ENCODE measurements around the gene SEC22A.

The SEC22A gene, protein sequence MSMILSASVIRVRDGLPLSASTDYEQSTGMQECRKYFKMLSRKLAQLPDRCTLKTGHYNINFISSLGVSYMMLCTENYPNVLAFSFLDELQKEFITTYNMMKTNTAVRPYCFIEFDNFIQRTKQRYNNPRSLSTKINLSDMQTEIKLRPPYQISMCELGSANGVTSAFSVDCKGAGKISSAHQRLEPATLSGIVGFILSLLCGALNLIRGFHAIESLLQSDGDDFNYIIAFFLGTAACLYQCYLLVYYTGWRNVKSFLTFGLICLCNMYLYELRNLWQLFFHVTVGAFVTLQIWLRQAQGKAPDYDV

DNA sequence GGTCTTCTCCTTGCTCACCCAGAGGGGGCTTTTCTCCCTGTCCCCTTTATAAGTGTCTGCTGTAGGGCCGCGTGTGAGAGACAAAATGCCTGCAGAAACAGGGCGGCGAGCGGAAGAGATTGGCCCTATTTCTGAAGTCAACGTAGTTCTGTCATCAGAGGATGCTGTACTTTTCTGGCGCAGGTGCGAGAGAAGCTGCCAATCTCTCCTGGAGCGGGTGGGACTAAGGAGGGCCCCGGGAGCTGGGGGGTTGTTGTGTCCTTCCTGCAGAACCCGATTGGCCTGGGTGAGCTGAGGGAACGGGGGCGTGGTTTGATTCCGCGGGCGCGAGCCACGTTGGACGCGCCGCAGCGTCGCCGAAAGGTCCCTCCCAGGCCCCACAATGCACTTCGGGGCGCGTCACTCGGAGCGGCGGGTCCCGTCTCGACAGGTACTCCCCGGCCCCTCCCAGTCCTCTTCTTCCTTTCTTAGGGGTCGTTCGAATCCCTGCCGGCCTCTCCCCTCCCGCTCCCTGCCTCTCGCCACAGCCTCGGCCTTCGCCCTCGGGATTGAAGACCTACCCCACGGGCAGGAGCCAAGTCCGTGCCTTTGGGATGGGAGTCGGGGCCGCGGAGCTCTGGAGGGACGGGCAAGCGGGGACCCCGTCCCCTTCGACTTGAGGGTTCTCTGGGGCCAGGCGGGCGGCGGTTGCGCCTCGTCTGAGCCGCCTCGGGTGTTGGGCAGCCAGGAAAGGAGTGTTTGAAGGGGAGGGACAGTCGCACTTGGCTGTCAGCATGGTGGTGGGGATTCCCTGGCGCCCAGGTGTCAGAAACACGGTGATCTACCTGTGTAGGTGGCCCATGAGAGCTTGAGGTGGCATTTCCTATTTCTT is at the start of gene SEC22A:
Gene SEC22A (plus strand): TSS at position 387 of the 871 bp plus-strand sequence. CDS start 7,275 bp downstream, outside the sequence.
- in situ Hi-C loops (cut with HindIII; ENCODE audit: low sequenced_read_pairs) = no loop called here

DNA sequence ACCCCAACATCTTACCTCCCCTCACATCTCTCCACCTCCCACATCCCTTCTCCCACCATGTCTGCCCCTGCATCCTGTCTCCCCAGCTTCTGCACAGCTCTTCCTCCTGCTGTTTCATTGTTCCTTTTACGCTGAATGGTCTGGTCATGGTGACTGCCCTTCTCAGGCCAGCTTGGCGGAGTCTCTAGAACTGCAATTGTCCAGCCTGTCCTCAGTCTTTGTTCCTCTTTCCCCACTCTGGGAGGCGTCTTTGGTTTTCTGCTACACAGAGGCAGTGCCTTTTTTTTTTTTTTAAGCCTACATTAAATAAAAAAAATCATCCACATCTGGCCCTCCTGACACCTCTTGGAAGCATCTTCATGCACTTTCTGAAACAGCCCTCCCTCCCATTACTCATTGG is 49.1 kb upstream of the SEC22A start:
- in situ Hi-C loops (cut with HindIII; ENCODE audit: low sequenced_read_pairs) = no loop called here

DNA sequence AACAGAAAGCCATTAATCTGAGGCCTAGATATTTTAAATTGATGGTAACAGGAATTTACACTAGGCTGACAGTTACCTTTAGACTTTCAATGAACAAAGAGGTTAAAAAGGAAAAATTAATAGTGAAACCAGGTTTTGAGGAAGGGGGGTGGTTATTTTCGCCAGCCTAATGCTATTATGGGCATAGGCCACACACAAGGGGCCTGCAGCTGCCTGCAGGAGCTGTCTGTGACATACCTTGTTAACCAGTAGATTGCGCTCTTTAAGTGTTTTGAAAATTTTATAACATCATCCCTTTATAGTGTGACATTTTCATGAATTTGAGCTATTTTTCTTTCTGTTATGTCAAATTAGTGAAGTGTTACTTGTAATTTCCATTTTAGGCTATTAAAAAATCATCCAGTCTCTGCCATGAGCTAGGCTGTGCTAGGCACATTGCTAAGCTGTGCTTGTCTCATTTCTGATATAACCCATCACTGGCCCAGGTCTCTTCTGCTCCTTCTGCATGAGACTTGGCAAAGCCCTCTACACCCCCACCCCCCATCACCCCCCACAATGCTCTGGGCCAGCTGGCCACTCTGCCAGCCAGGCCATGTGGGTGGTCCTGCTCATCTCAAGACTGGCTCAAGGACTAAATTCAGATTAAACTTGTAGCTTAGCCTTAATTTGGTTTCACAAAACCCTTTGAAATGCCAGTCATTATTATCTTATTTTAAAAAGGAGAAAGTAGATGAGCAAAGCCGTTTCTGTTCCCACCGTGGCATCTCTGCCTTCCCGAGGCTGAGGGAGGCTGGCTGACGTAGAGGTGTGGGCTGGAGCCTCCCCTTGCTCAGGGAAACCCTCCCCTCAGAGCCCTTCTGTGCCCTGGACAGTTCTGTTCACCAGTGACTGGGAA is 48.4 kb upstream of the SEC22A start:
- in situ Hi-C loops (cut with HindIII; ENCODE audit: low sequenced_read_pairs) = no loop called here

DNA sequence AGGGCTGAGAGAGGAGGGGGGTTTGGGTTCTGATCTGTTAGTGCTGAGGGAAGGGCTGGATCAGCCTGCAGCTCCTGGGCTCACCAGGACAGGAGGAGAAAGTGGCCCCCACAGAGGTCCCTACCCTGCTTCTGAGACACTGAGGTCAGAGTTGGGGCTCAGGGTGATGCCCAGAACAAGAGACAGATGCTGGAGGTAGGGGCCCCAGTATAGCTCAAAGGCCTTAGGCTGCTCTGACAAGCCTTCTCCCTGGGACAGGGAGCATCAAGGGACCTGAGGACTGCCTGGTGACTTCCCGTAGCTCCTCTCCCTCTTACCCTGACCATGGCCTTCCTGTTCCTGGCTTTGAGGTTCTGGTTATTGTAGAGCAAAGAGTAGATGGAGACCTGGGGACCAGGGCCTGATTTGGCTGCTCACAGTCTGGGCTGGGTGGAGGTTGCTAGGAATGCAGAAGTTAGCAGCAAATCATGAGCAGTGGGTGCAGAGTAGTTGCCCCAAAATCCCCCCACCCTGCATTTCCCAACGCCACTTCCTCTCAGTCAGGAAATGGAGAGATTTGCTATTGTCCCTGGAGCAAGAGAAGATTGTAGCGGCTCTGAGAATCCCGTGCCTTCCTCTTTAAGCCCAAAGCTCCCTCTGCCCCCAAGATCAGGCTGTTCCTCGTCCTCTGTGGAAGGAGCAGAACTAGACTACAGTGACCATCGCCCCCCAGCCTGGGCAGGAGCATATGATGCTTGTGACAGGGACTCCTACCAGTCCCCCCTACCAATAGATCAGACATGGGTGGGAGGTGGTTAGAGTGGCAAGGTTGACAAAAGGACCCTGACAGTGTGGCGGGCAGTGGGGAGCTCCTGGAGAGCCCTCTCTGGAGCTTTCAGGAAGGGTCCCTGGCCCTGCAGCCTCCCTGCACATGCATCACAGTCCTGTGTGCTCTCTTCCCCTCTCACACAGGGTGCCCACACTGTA is 47.4 kb upstream of the SEC22A start:
- in situ Hi-C loops (cut with HindIII; ENCODE audit: low sequenced_read_pairs) = no loop called here

DNA sequence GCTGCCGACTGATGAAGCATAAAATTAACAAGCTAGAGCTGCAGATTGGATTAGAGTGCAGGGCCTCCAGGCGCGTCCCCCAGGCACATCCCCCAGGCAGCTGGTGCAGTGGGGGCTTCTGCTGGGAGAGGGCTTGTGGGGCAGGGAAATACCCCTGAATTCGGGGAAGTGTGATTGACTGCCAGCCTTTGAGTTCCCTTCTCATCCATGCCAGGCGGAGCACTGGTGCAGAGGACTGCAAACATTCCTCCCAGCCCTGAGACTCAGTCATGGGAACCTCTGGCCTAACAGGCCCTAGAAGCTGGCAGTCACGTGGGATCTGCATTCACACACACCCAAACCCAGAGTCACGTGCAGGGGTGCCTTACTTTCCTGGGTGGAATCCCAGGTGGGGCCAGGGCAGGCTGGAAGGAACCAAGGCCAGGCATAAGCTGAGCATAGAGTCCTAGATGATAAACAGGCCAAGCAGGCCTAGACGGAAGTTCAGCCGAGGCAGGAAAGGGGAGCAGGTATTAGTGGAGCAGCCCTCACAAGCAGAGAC is 46.2 kb upstream of the SEC22A start:
- in situ Hi-C loops (cut with HindIII; ENCODE audit: low sequenced_read_pairs) = no loop called here

DNA sequence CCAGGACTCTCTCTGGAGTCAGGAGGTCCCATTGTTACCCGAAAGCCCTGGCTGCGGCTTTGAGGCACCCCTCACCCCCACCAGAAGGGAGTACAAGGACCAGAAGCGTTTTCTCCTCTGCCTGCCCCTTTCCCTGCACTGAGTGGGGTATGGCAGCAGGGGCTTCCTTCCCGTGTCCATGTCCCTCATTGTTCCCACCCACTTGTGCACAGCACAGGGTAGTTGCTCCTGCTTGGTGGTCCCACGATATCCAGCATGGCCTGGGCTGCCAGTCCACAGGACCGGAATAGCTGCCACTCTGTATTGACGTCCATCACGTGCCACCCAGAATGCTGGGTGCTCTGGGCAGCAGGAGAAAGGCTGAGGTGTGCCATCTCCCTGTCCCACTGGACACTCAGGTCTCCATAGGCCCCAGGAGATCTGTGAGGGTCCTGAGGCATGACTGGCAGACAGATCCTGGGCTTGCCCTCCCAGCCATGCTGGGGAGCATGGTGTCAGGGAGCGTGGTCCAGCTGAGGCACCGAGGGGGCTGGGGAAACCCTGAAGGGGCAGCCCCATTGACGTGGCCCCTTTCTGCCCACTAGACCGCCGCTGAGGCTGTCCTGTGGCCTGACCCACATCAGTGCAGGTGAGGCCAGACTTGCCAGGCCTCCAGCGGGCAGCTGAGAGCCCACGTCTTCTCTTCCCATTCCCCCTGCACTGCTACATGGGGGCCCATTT is 45.3 kb upstream of the SEC22A start:
- in situ Hi-C loops (cut with HindIII; ENCODE audit: low sequenced_read_pairs) = no loop called here

DNA sequence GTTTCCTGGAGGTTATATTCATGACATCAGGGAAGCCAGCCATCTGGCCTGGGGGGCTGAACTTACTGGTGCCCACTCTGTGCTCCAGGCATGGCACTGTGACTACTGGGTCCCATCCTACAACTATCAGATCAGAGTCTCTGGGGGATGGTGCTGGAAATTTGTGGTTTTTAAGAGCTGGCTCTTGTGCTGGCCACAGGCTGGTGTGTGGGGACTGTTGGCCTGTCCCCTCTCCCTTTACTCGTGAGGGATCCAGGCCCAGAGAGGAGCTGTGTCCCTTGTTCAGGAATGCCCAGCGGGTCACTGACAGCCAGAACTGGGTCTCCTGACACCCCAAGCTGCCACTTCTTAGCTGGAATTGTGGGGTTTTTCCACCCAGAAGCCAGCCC is 44.5 kb upstream of the SEC22A start:
- in situ Hi-C loops (cut with HindIII; ENCODE audit: low sequenced_read_pairs) = no loop called here

DNA sequence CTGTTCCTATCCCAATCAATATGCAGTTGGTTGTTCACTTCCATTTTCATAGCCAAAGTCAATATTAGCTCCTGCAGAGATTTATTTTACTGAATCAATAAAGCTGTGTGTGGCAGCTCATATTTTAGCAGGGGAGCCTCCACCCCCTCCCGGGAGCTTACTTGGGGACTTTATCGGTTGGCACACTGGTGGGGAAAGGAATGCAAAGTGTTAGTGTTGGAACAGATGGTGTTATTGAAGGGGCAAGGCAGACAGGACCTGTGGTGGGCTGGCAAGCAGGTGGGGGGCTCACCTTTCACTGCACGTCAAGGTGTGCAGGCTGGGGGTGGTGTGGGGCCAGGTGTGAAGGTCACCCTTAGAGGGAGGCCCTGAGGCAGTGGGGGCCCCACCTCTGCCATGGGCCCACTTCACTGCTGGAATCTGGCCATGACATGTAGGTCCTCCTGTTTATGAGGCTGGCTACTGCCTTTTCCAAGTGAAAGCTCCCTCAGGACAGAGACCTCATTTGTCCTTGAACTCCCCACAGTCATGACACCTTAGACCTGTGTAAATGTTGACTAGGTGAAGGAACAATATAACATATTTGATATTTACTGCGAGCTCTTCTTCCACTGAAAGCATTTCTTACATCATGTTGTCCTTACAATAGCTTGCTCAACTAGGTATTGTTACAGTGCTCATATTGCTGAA is 44.0 kb upstream of the SEC22A start:
- in situ Hi-C loops (cut with HindIII; ENCODE audit: low sequenced_read_pairs) = no loop called here

DNA sequence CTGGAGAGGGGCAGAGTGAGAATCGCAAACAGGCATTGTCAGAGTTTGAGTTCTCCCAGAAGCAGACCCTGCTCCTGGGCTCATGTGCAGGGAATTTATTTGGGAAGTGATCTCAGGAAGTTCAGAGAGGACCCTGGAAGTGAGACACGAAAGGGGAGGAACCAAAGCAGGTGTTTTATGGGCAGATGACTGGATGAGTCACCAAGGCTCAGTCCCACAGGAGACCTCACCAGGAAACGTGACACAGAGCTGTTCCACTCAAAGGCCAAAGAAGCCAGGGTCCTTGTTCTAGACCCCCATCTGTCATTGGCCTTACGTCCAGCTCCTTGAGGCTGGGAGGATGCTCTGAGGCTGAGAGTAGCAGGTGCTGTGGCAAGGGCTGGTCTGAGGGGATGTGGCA is 43.4 kb upstream of the SEC22A start:
- in situ Hi-C loops (cut with HindIII; ENCODE audit: low sequenced_read_pairs) = no loop called here

DNA sequence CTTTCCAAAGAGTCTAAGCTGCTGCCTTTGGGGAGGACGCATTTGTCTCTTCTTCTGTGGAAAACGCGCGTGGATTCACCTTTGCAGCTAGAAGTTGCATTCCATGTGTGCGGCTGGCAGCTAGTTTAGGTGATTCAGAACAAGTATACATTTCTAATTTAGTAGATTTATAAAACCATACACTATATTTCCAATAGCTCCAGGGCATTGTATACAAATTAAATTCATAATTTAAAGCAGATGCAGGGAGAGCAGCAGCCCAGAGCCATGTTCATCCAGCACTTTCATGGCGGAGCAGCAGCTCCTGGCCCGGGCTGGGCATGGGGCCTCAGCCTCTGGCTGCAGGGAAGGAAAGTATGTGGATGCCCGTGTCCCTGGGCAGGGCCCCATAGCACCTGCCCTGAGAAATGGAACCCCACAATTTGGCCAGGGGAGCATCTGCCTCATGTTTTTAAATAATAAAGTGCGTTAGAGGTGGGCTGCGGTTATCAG is 42.8 kb upstream of the SEC22A start:
- in situ Hi-C loops (cut with HindIII; ENCODE audit: low sequenced_read_pairs) = no loop called here

DNA sequence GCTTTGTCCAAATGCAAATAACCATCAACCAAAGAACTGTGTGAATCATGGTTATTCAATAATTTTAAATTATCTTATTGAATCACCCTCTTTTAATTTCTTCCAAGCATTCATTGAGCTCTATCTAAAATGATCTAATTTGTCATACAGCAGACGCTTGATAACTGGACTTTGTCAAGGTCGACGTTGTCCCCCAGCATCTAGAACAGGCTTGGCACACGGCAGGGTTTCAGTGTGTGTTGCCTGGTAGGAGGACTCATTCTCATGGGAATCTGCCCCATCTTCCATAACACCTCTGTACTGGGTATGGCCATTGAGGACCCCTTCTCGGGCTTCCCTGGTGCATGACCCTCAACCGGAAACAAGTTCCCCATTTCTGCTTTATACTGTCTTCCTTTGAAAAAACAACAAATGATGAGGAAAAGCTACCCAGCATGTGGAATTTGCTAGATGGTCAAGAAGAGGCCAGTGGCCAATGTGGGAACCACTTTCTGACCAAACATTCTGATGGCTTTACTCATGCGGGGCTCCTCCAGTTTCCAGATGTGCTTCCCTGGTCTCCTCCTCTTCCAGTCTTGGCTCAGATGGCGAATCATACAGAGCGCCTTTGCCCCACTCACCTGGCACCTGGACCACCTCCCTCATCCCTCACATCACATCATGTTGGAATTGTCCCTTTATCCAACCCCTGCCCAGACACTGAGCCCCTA is 41.7 kb upstream of the SEC22A start:
- in situ Hi-C loops (cut with HindIII; ENCODE audit: low sequenced_read_pairs) = no loop called here

DNA sequence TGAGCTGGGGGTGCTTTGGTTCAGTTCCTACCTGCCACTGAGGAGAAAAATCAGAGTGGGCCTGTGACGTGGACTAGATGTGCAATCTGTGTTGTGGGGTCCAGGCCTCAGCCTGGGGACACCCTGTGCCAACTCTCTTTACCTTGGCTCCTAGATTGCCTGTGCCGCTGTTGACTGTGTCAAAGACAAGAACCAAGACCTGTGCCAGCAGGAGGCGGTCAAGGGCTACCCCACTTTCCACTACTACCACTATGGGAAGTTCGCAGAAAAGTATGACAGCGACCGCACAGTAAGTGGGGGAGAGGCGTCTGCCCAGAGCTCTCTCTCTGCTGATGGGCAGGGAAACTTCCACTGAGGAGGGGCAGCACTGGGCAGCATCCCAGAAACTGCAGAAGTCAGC is 40.6 kb upstream of the SEC22A start:
- in situ Hi-C loops (cut with HindIII; ENCODE audit: low sequenced_read_pairs) = no loop called here

DNA sequence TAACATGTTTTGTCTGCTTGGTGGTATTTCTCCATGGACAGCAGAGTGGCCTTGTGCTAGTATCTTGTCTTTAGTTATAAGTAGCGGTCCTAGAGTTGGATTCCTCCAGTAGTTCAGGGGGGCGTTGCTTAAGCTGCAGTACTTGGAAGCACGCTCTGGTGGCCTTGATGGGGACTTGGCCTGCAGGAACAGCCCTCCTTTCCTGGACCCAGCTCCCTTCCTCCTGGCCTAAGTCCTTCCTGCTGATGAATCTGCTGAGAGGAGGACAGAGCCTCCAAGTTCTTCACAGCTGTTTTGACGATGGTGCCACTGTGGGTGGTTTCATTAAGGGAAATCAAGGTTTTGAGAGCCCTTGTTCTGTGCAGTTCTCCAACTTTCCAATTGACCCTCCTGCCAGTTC is 38.6 kb upstream of the SEC22A start:
- in situ Hi-C loops (cut with HindIII; ENCODE audit: low sequenced_read_pairs) = no loop called here

DNA sequence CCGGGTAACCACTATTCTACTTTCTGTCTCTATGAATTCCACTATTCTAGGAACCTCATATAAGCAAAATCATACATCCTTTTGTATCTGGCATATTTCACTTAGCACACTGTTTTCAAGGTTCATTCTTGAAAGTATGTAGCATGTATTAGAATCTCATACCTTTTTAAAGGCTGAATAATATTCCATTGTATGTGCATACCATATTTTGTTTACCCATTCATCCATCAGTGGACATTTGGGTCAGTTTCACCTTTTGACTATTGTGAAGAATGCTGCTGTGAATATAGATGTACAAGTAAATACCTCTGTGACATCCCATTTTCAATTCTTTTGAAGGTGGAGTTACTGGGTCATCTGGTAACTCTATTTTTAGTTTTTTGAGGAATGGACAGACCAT is 36.6 kb upstream of the SEC22A start:
- in situ Hi-C loops (cut with HindIII; ENCODE audit: low sequenced_read_pairs) = no loop called here

DNA sequence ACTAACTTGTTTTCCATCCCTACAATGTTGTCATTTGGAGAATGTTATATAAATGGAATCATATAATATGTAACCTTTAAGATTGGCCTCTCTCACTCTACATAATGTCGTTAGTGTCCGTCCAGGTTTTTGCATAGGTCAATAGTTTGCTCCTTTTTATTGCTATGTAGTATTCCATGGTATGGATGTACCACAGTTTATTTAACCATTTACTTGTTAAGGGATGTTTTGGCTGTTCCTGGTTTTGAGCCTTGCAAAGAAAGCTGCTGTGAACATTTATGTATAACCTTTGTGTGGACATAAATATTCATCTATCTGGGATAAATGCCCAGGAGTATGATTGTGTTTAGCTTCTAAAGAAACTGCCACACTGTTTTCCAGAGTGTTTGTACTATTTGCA is 34.1 kb upstream of the SEC22A start:
- in situ Hi-C loops (cut with HindIII; ENCODE audit: low sequenced_read_pairs) = no loop called here

DNA sequence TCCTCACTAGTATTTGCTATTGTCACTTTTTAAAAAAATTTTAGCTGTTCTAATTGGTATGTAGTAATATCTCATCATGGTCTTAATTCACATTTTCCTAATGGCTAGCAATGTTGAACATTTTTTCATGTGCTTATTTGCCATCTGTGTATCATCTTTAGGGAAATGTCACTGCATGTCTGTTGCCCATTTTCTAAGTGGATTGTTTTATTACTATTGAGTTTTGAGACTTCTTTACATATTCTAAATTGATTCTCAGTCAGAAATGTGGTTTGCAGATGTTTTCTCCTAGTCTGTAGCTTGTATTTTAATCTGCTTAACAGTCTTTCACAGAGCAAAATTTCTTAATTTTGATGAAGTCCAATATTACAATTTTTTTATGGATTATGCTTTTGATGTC is 33.6 kb upstream of the SEC22A start:
- in situ Hi-C loops (cut with HindIII; ENCODE audit: low sequenced_read_pairs) = no loop called here

DNA sequence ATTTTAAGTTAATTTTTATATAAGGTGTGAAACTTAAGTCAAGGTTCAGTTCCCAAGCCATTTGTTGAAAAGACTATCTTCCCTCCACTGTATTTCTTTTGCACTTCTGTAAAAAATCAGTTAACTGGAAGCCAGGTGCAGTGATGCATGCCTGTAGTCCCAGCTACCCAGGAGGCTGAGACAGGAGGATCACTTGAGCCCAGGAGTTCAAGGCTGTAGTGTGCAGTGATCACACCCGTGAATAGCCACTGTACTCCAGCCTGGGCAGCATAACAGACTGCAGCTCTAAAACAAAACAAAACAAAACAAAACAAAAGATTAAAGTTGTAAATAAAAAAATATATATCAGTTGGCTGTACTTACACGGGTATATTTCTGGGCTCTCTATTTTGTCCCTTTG is 33.1 kb upstream of the SEC22A start:
- in situ Hi-C loops (cut with HindIII; ENCODE audit: low sequenced_read_pairs) = no loop called here

DNA sequence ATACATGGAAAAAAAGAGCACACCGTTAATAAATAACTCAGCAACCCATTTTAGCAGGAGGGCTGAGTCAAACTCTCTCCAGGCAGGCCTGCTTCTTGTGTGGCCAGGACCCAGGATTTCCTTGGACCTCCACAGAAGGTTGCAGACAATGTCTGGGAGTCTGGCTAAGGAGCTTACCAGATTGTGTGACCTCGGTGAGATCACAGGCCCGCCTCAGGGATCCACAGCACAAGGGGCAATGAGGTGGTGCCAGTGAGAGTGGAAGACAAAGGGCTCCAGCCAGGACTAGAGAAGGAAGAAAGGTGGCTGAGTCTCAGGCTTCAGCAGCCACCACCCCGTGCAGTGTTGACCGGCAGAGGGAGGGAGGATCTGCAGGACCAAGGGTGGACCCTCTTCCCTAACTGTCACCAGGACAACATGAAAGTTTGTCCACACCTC is 32.2 kb upstream of the SEC22A start:
- in situ Hi-C loops (cut with HindIII; ENCODE audit: low sequenced_read_pairs) = no loop called here
